Naive thymus-derived CD8-positive, alpha-beta T cell (primary cell): Measurements from ENCODE around the gene ATXN1. TPM values are rescaled to one million over a fixed set of nuclear protein-coding genes. Genes with fewer than 3 reads are reported as not detected.
"Not testable (repeated sequence)": the region's sequence is repeated elsewhere in the genome, so short reads cannot be mapped to it uniquely, and the experiment has no call there.

Source experiments
- ATAC-seq, 2 donors: fragments of 150-1000 bp; cut with Tn5 transposase in 1 of 2; sonication (Bioruptor Pico), chemical (Tn5 transposase) in 1 of 2; 1 replicate in 1 of 2; 2 replicates in 1 of 2; pipeline ENCODE4 v1.10.0; 2021; ENCODE audit warnings: mild to moderate bottlenecking in 2 of 2, moderate library complexity in 2 of 2
- POLR2A ChIA-PET: fragments of 350-600 bp; sonication (Branson Sonifier 250); formaldehyde crosslinking; loops from one replicate; lab custom pipeline; 2021; ENCODE audit warnings: antibody characterized with exemption; lab: Charles Lee
- DNase-seq, 10 donors: peaks; one replicate each; pipeline versions ENCODE4 v3.0.0 to v3.0.0-alpha.2; 2020 to 2022
- H3K27ac Mint-ChIP-seq, 10 donors: one replicate each; pipeline ENCODE4 v1.8.0; 2020 to 2022; ENCODE audit warnings: mild to moderate bottlenecking in 10 of 10, mixed read lengths in 10 of 10, moderate library complexity in 4 of 10, inconsistent platforms in 1 of 10
- H3K27me3 Mint-ChIP-seq, 5 donors: one replicate each; pipeline ENCODE4 v1.8.0; 2021 to 2022; ENCODE audit warnings: mixed read lengths in 5 of 5
- H3K36me3 Mint-ChIP-seq, 3 donors: one replicate each; pipeline ENCODE4 v1.8.0; 2020 to 2022; ENCODE audit warnings: mixed read lengths in 3 of 3, mild to moderate bottlenecking in 2 of 3, inconsistent platforms in 1 of 3
- H3K4me1 Mint-ChIP-seq, 4 donors: one replicate each; pipeline ENCODE4 v1.8.0; 2021 to 2022; ENCODE audit warnings: mixed read lengths in 4 of 4
- H3K4me3 Mint-ChIP-seq, 10 donors: one replicate each; pipeline ENCODE4 v1.8.0; 2020 to 2022; ENCODE audit warnings: mild to moderate bottlenecking in 10 of 10, mixed read lengths in 10 of 10, moderate library complexity in 6 of 10, inconsistent platforms in 1 of 10
- H3K9me3 Mint-ChIP-seq, 9 donors: one replicate each; pipeline ENCODE4 v1.8.0; 2020 to 2022; ENCODE audit warnings: mixed read lengths in 9 of 9, mild to moderate bottlenecking in 3 of 9, inconsistent platforms in 1 of 9, moderate library complexity in 1 of 9
- polyA plus RNA-seq, 3 donors: library from polyadenylated mRNA; unstranded; fragments of 300-500 nt; fragmentation: Illumina TruSeq; gene quantifications; one replicate each; pipeline ENCODE4 v1.2.3, GENCODE V29; 2021
- total RNA-seq, 8 experiments: library from RNA in 2 of 8; stranded (reverse) in 2 of 8; gene quantifications; one replicate each; pipeline ENCODE4 v1.2.3 and lab custom pipeline; 2021 to 2026

ATXN1 gene
- total and polyA plus RNA-seq, 5 experiments from 2014 or later: 2.7 to 42.3 (median 8.2) TPM

DNA sequence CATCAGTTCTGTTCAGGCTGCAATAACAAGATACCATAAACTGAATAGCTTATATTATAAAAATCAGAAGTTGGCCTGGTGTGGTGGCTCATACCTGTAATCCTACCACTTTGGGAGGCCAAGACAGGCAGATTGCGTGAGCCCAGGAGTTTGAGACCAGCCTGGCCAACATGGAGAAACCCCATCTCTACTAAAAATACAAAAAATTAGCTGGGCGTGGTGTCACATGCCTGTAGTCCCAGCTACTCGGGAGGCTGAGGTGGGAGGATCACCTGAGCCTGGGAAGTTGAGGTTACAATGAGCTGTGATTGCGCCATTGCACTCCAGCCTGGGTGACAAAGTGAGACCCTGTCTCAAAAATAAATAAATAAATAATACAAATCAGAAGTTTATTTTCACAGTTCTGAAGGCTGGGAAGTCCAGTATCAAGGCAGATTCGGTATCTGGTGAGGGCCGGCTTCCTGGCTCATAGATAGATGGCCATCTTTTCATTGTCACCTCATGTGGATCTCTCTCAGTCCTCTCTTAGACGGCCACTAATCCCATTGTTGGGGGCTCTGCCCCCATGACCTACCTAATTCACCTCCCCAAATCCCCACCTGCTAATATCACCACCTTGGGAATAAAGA, 491.7 kb downstream of the ATXN1 start:
- H3K27me3 Mint-ChIP-seq, H3K9me3 Mint-ChIP-seq, H3K4me3 Mint-ChIP-seq, H3K4me1 Mint-ChIP-seq, POLR2A ChIA-PET, H3K36me3 Mint-ChIP-seq, H3K27ac Mint-ChIP-seq, DNase-seq, ATAC-seq: not testable (repeated sequence)

DNA sequence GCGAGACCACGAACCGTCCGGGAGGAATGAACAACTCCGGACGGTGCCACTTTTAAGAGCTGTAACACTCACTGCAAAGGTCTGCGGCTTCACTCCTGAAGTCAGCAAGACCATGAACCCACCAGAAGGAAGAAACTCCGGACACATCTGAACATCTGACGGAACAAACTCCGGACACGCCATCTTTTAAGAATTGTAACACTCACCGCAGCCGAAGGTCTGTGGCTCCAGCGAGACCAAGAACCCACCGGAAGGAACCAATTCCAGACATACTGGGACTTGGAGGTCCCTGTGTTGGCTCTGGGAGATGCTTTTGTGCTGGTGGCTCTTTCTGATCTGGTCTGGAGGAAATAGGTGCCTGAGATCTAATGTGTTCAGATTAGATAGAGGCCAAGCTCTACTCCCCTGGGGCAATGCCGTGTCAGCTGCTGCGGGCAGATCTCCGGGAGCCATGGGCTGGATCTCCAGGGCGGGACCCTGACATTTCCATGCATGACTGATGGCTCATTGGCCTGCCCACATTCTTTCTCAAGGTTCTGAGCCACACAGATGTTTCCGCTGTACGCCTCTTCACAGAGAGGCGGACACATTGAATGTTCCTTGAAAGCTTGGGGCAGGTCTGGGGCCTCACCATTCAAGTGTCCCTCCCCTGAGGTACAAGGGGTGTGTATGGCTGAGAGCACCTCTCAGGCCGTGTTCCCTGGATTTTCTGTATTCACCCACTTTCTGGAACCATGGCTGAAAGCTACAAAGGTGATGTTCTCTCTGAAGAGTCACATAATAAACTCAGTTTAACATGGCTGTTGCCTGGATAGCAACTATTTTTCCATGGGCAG, 493.6 kb downstream of the ATXN1 start:
- Mint-ChIP-seq H3K27ac (no peak overlapping the region), H3K4me1 (peaks cover 0 to 1% (median 0%) of the 10 kb centered on the region in 4 donors), H3K4me3 (peak overlapping the region in 2 of 10 donors; percentile 11 to 45), H3K9me3 (no peaks in the 10 kb centered on the region), H3K27me3 (peaks cover 0 to 2% (median 0%) of the 10 kb centered on the region in 5 donors), H3K36me3 (no peaks in the 10 kb centered on the region)
- ATAC-seq: no peak
- POLR2A ChIA-PET: no interaction called here
- no peak for DNase-seq

DNA sequence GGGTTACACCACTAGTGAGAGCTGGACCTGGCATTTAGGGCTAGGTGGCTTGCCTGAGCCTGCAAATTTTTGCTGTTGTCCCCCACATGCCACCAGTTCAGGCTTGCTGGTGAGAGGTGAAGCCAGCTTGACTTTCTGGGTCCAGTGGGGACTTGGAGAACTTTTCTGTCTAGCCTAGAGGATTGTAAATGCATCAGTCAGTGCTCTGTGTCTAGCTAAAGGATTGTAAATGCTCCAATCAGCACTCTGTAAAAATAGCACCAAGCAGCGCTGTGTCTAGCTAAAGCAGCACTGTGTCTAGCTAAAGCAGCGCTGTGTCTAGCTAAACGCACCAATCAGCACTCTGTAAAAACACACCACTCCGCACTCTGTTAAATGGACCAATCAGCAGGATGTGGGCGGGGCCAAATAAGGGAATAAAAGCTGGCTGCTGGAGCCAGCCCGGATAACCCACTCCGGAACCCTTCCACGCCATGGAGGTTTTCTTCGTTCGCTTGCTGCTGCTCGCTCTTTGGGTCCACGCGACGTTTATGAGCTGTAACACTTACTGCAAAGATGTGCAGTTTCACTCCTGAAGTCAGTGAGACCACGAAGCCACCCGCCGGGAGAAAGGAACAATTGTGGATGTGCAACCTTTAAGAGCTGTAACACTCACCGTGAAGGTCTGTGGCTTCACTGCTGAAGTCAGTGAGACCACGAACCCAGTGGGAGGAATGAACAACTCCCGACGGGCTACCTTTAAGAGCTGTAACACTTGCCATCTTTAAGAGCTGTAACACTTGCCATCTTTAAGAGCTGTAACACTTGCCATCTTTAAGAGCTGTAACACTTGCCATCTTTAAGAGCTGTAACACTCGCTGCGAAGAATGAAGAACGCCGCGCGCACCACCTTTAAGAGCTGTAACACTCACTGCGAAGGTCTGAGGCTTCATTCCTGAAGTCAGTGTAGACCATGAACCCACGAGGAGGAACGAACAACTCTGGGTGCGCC, 495.6 kb downstream of the ATXN1 start:
- no peak overlapping the region for H3K27ac Mint-ChIP-seq
- H3K4me3 Mint-ChIP-seq: no peak overlapping the region
- H3K27me3 Mint-ChIP-seq: peaks cover 0 to 2% (median 0%) of the 10 kb centered on the region in 5 donors
- POLR2A ChIA-PET: no interaction called here
- no peak for DNase-seq
- H3K36me3 Mint-ChIP-seq: no peaks in the 10 kb centered on the region
- H3K9me3 Mint-ChIP-seq: no peaks in the 10 kb centered on the region
- peaks cover 0 to 1% (median 0%) of the 10 kb centered on the region in 4 donors for H3K4me1 Mint-ChIP-seq
- ATAC-seq: no peak

DNA sequence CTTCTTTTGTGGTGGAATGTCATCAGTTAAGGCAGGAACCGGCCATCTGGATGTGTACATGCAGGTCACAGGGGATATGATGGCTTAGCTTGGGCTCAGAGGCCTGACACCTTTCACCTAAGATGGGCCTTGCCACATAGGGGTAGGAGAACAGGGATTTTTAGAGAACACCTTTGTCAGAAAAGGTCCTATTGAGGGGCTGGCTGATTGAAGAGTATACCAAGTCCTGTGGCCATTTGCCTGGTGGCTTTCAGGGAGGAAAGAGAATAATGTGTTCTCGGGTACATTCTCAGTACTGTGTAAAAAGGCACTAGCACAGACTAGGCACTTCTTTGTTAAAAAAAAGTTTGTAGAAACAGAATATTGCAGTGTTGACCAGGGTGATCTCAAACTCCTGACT, 496.5 kb downstream of the ATXN1 start:
- Mint-ChIP-seq H3K27ac (no peak overlapping the region), H3K36me3 (no peaks in the 10 kb centered on the region), H3K27me3 (peaks cover 0 to 2% (median 0%) of the 10 kb centered on the region in 5 donors), H3K9me3 (no peaks in the 10 kb centered on the region), H3K4me1 (peaks cover 0 to 1% (median 0%) of the 10 kb centered on the region in 4 donors), H3K4me3 (no peak overlapping the region)
- ATAC-seq: no peak
- DNase-seq: no peak
- POLR2A ChIA-PET: no interaction called here

DNA sequence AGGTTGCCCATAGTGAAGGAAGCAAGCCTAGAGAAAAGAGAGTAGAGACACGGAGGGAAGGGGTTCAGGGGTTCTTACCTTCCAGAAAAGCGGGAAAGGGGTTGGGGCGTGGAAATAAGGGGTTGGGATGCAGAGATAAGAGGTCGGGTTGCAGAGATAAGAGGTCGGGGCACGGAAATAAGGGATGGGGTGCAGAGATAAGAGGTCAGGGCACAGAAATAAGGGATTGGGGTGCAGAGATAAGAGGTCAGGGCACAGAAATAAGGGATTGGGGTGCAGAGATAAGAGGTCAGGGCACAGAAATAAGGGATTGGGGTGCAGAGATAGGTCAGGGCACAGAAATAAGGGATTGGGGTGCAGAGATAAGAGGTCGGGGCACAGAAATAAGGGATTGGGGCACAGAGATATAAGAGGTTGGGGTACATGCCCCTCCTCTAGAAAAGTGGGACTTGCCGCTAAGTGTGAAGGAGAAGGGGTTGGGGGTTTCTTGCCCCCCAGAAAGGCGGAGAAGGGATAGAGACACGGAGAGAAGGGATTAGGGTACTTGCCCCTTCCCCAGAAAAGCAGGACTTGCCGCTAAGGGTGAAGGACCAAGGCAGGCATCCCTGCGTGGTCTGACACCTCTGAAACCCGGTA, 497.7 kb downstream of the ATXN1 start:
- H3K4me3 Mint-ChIP-seq, H3K9me3 Mint-ChIP-seq, H3K36me3 Mint-ChIP-seq, DNase-seq, H3K4me1 Mint-ChIP-seq, ATAC-seq, POLR2A ChIA-PET, H3K27me3 Mint-ChIP-seq: not testable (repeated sequence)
- peak overlapping the region in 1 of 10 donors; percentile 46 for H3K27ac Mint-ChIP-seq

DNA sequence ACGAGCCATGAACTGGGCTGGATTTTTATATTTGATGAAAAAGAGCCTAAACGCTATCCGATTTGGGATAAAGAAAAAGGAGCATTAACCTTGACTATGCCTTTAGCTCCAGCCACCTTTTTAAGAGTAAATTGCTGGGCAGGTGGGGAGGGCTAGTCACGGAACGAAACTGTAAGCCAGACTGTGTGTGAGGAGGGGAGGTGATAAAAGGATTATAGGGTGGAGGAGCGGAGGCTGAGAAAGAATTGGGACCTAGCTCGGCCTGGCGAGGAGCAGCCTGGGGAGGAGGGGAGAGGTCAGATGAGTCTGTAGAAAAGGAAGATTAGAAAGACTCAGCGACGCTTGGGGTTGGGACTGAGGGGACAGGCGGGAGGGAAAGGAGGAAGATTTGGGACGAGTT, 498.5 kb downstream of the ATXN1 start:
- H3K36me3 Mint-ChIP-seq, H3K9me3 Mint-ChIP-seq, H3K27me3 Mint-ChIP-seq, H3K27ac Mint-ChIP-seq, ATAC-seq, H3K4me1 Mint-ChIP-seq, DNase-seq, H3K4me3 Mint-ChIP-seq, POLR2A ChIA-PET: not testable (repeated sequence)

DNA sequence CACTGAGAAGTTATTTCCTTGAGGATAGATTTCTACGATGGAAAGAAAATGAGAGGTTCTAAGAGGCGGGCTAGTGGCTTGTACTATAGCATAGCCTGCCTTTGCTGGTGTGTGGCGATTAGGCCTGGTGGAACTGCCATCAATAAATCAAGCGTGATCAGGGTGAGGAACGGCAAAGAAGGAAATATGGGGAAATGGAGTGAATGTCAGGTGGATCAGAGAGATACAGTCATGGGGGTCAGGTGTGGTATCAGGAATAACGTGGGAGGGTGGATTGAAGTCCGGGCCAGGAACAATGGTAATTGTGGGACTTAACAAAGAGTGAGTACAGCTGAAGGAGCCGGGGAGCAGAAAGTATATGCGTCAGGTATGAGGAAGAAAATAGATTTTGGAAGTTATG, 500.7 kb downstream of the ATXN1 start:
- POLR2A ChIA-PET, DNase-seq, H3K4me1 Mint-ChIP-seq, H3K27ac Mint-ChIP-seq, H3K9me3 Mint-ChIP-seq, H3K4me3 Mint-ChIP-seq, ATAC-seq, H3K27me3 Mint-ChIP-seq: not testable (repeated sequence)
- peaks cover 0 to 11% (median 3%) of the 10 kb centered on the region in 3 donors for H3K36me3 Mint-ChIP-seq

DNA sequence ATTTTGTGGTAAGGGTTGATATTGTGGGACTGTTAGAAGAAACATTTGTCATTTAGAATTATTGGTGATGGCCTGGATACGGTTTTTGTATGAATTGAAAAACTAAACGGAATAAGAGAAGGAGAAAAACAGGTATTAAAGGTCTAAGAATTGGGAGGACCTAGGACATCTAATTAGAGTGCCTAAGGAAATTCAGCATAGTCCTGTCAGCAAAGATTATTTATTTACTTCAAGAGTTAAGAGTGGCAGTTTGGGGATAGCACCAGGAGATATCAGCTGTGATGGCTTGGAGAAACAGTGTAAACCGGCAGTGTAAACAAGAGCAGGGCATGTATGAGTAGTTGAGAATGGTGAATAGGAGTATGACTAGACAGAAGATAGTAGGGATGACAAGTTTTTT, 501.7 kb downstream of the ATXN1 start:
- H3K4me1 Mint-ChIP-seq, H3K9me3 Mint-ChIP-seq, POLR2A ChIA-PET, DNase-seq, H3K4me3 Mint-ChIP-seq, H3K27ac Mint-ChIP-seq, ATAC-seq, H3K27me3 Mint-ChIP-seq: not testable (repeated sequence)
- H3K36me3 Mint-ChIP-seq: peaks cover 0 to 15% (median 8%) of the 10 kb centered on the region in 3 donors

DNA sequence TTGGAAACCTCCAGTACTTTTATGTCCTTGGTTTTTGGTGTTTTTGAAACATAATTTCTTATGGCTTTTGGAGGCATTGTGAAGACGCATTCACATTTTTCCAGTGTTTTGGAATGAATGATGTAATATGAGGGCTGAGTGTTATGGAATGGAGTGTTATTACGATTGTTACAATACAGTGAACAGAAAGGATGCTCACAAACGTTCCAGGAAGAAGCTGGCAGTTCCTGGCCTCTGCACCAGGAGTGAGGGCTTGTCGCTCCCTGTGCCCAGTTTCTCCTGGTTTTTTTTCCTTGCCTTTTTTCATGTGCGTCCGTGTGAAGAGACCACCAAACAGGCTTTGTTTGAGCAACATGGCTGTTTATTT, 502.6 kb downstream of the ATXN1 start:
- DNase-seq: no peak
- no peak overlapping the region for H3K27ac Mint-ChIP-seq
- no peak overlapping the region for H3K4me3 Mint-ChIP-seq
- POLR2A ChIA-PET: no interaction called here
- H3K36me3 Mint-ChIP-seq: peaks cover 0 to 20% (median 8%) of the 10 kb centered on the region in 3 donors
- H3K27me3 Mint-ChIP-seq: peaks cover 0 to 2% (median 0%) of the 10 kb centered on the region in 5 donors
- peaks cover 0 to 2% (median 0%) of the 10 kb centered on the region in 4 donors for H3K4me1 Mint-ChIP-seq
- no peak for ATAC-seq
- H3K9me3 Mint-ChIP-seq: no peaks in the 10 kb centered on the region

DNA sequence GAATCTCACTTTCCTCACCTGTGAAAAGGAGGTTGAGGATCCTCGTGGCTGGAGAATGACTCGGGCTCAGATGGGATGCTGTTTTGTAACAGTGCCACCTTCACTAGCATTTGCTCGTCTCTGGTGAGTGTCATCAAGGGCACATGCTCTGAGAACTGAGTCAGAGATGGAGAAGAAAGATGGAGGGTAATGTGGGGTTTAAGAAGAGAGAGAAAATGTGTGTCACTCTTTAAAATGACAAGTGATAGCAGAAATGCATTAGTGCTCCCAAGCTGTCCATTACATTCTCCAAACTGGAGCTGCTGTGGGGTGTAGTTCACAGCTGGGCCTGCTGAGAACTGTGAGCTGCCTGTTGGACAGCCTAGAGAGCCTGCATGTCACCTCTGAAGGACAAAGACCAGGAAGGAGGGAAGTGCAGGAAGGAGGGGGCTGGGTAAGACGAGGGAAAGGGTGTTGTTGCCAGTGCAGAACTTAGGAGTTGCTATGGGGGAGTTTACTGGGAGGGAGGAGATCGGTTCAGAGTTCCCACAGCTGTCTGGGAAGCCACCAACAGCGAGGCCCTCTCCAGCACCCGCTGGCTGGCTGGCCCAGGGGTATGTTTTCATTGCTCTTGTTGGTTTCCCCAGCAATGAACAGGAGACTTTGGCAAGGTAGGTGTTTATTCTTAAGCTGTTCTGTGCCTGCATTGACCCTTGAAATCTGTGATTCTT, 503.1 kb downstream of the ATXN1 start:
- no peak for DNase-seq
- Mint-ChIP-seq H3K4me1 (peaks cover 0 to 2% (median 0%) of the 10 kb centered on the region in 4 donors), H3K36me3 (peaks cover 0 to 20% (median 8%) of the 10 kb centered on the region in 3 donors), H3K9me3 (no peaks in the 10 kb centered on the region), H3K4me3 (no peak overlapping the region), H3K27me3 (peaks cover 0 to 1% (median 0%) of the 10 kb centered on the region in 5 donors), H3K27ac (peak overlapping the region in 1 of 10 donors; percentile 14)
- ATAC-seq: no peak
- POLR2A ChIA-PET: no interaction called here

DNA sequence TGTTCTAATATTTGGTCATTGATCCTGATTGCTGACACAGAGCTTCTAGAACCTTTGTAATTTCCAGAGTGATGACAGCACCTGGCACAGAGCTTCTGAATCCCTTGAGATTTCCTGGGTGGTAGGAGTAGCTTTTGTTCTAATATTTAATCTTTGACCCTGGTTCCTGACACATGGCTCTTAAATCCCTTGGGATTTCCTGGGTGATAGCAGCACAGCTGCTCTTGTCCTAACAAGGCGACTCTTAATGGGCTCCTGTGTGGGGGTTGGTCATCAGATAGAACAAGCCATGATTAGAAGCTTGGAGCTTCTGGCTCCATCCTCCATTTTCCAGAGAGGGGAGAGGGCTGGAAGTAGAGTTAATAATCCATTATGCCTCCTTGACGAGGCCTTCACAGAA, 504.5 kb downstream of the ATXN1 start:
- POLR2A ChIA-PET: no interaction called here
- Mint-ChIP-seq H3K4me1 (peaks cover 0 to 6% (median under 1%) of the 10 kb centered on the region in 4 donors), H3K27ac (no peak overlapping the region), H3K4me3 (no peak overlapping the region), H3K36me3 (peaks cover 0 to 20% (median 8%) of the 10 kb centered on the region in 3 donors), H3K9me3 (no peaks in the 10 kb centered on the region), H3K27me3 (no peaks in the 10 kb centered on the region)
- DNase-seq: no peak
- no peak for ATAC-seq

DNA sequence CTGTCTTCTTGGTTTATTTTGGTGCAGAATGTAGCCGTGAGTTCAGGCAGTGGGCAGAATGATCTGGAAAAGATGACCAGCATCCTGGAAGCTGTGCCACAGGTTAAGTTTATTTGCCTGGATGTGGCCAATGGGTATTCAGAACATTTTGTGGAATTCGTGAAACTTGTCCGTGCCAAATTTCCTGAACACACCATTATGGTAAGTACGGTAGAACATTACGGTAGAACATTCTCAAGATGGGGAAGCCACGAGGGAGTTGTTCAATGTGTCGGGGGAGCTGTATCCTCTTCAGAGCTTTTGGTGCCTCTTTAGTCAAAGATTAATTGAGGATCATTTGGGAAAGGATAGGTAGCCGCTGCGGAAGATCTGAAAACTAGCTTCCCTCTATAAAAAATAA, 506.7 kb downstream of the ATXN1 start:
- no peaks in the 10 kb centered on the region for H3K9me3 Mint-ChIP-seq
- no peak overlapping the region for H3K4me3 Mint-ChIP-seq
- H3K4me1 Mint-ChIP-seq: peaks cover 0 to 6% (median under 1%) of the 10 kb centered on the region in 4 donors
- peaks cover 0 to 23% (median 12%) of the 10 kb centered on the region in 3 donors for H3K36me3 Mint-ChIP-seq
- ATAC-seq (no peak), DNase-seq (no peak)
- no peak overlapping the region for H3K27ac Mint-ChIP-seq
- no peaks in the 10 kb centered on the region for H3K27me3 Mint-ChIP-seq
- POLR2A ChIA-PET: no interaction called here
